Keratinocyte (primary cell): ENCODE measurements around the gene ITPR2. TPM values are rescaled to one million over a fixed set of nuclear protein-coding genes. Genes with fewer than 3 reads are reported as not detected.

Experiments used
- DNase-seq: peaks from one replicate; pipeline ENCODE4 v3.0.0-alpha.2; 2011; ENCODE audit warnings: low read depth, missing footprints, low spot score
- FAIRE-seq: peaks from 2 replicates; lab custom pipeline; 2011; peaks lifted over from hg19 to GRCh38; lab: Jason Lieb, UNC
- H2AFZ ChIP-seq: 2 replicates; pipeline ENCODE4 v1.6.0; 2012; ENCODE audit warnings: low read length, control low read depth, inconsistent platforms; ENCODE audit not compliant: control insufficient read depth
- H3K27ac ChIP-seq: 2 replicates; pipeline ENCODE4 v1.5.1; 2011; ENCODE audit warnings: low read length; ENCODE audit not compliant: control insufficient read depth, insufficient read depth
- H3K27me3 ChIP-seq: 3 replicates; pipeline ENCODE4 v1.6.0; 2011; ENCODE audit warnings: low read length; ENCODE audit not compliant: control insufficient read depth, insufficient read depth; ENCODE audit errors: extremely low read depth
- H3K36me3 ChIP-seq, 2 experiments: 2 replicates in 1 of 2; 3 replicates in 1 of 2; pipeline ENCODE4 v1.5.1; 2011; ENCODE audit warnings: low read length in 2 of 2, mild to moderate bottlenecking in 1 of 2; ENCODE audit not compliant: control insufficient read depth in 2 of 2, insufficient read depth in 2 of 2; ENCODE audit errors: extremely low read depth in 1 of 2
- H3K4me1 ChIP-seq: 3 replicates; pipeline ENCODE4 v1.5.1; 2011; ENCODE audit warnings: low read length; ENCODE audit not compliant: control insufficient read depth, insufficient read depth; ENCODE audit errors: extremely low read depth
- H3K4me2 ChIP-seq: 3 replicates; pipeline ENCODE4 v1.6.0; 2011; ENCODE audit warnings: low read depth, low read length; ENCODE audit not compliant: control insufficient read depth, insufficient read depth; ENCODE audit errors: extremely low read depth
- H3K4me3 ChIP-seq, 3 experiments: fragments of 200-600 bp in 1 of 3; sonication (generic) in 1 of 3; 2 replicates in 2 of 3; 3 replicates in 1 of 3; pipeline ENCODE4 v1.5.1; 2011 to 2016; ENCODE audit warnings: low read length in 3 of 3, mild to moderate bottlenecking in 3 of 3, control low read depth in 2 of 3, inconsistent platforms in 1 of 3, low read depth in 1 of 3, mixed read lengths in 1 of 3, mixed run types in 1 of 3, moderate library complexity in 1 of 3; ENCODE audit not compliant: control insufficient read depth in 2 of 3, insufficient read depth in 2 of 3; ENCODE audit errors: extremely low read depth in 1 of 3
- H3K79me2 ChIP-seq: 2 replicates; pipeline ENCODE4 v1.6.0; 2012; ENCODE audit warnings: low read length; ENCODE audit not compliant: control insufficient read depth, insufficient read depth
- H3K9ac ChIP-seq: 3 replicates; pipeline ENCODE4 v1.6.0; 2011; ENCODE audit warnings: low read length; ENCODE audit not compliant: control insufficient read depth, insufficient read depth; ENCODE audit errors: extremely low read depth
- H3K9me1 ChIP-seq: 3 replicates; pipeline ENCODE4 v1.6.0; 2011; ENCODE audit warnings: low read length; ENCODE audit not compliant: control insufficient read depth, insufficient read depth; ENCODE audit errors: extremely low read depth
- H3K9me3 ChIP-seq: 2 replicates; pipeline ENCODE4 v1.5.1; 2012; ENCODE audit warnings: low read depth, low read length; ENCODE audit not compliant: control insufficient read depth
- H4K20me1 ChIP-seq: 3 replicates; pipeline ENCODE4 v1.6.0; 2011; ENCODE audit warnings: low read length; ENCODE audit not compliant: control insufficient read depth, insufficient read depth; ENCODE audit errors: extremely low read depth
- CTCF ChIP-seq, 3 experiments: IDR thresholded peaks in 1 of 3; conservative IDR thresholded peaks in 1 of 3; optimal IDR thresholded peaks in 1 of 3; 2 replicates in 2 of 3; 3 replicates in 1 of 3; pipeline versions ENCODE3 to v1.5.1; 2011; ENCODE audit warnings: low read length in 3 of 3, mild to moderate bottlenecking in 3 of 3, moderate library complexity in 2 of 3, control low read depth in 1 of 3, inconsistent platforms in 1 of 3; ENCODE audit not compliant: insufficient read depth in 2 of 3; ENCODE audit errors: extremely low read depth in 1 of 3
- EZH2 ChIP-seq: IDR thresholded peaks from one replicate; pipeline ENCODE4 v1.6.1; 2012; ENCODE audit warnings: inconsistent platforms, mild to moderate bottlenecking, low read length, moderate library complexity
- dilution Hi-C: fragments of 300-500 bp; cut with MboI; formaldehyde crosslinking; loops from one replicate; pipeline ENCODE4 v1.7.0; 2020; ENCODE audit warnings: low sequenced_read_pairs; ENCODE audit not compliant: extremely low pct_ligation_motif_present
- polyA plus RNA-seq, 5 experiments: library from polyadenylated mRNA; depleted of rRNA in 3 of 5; stranded (reverse) in 3 of 5; stranded (forward) in 1 of 5; unstranded in 1 of 5; fragments of >200 nt; gene quantifications; 1 replicate in 1 of 5; 2 replicates in 3 of 5; 3 replicates in 1 of 5; pipeline versions ENCODE4 v1.2.1 to v1.2.3, GENCODE V29; 2011 to 2012; ENCODE audit warnings: missing spikeins in 2 of 5, low read depth in 1 of 5, low replicate concordance in 1 of 5

ITPR2 gene
- polyA plus RNA-seq, 1 donor (not counting 4 experiments of a cell fraction or from before 2014, with no cell fraction given): 7.6 TPM

GRCh38 chr12:26696048-26696612 lies 136.9 kb downstream of the ITPR2 start:
- Histone ChIP-seq H3K36me3 (peaks cover 0 to 4% of the 10 kb centered on the region in 2 experiments), H3K79me2 (no peaks in the 10 kb centered on the region), H4K20me1 (no peaks in the 10 kb centered on the region), H3K9me3 (no peaks in the 10 kb centered on the region), H3K9me1 (no peaks in the 10 kb centered on the region), H3K9ac (no peak overlapping the region), H3K4me2 (no peak overlapping the region), H2AFZ (no peak overlapping the region), H3K27me3 (no peaks in the 10 kb centered on the region), H3K4me1 (peaks cover 28% of the 10 kb centered on the region), H3K27ac (no peak overlapping the region), H3K4me3 (no peak overlapping the region)
- TF ChIP-seq CTCF (optimal IDR thresholded peaks at IDR 0.05 in 1 of 3, IDR thresholded peaks at IDR 0.05 in 1 of 3, conservative IDR thresholded peaks at IDR 0.05 in 1 of 3; ENCODE audit: extremely low read depth in 1 of 3, insufficient read depth in 2 of 3, low read length in 3 of 3): no peak
- dilution Hi-C loops: no loop called here
- no peak for DNase-seq
- FAIRE-seq: no peak

- no peaks in the 10 kb centered on the region for H4K20me1 ChIP-seq
- FAIRE-seq: peak; percentile 41
- peaks cover 0 to 2% of the 10 kb centered on the region in 2 experiments for H3K36me3 ChIP-seq
- no peak overlapping the region for H2AFZ ChIP-seq
- H3K9ac ChIP-seq: no peak overlapping the region
- TF ChIP-seq EZH2 (no peak), CTCF (optimal IDR thresholded peaks at IDR 0.05 in 1 of 3, IDR thresholded peaks at IDR 0.05 in 1 of 3, conservative IDR thresholded peaks at IDR 0.05 in 1 of 3; ENCODE audit: extremely low read depth in 1 of 3, insufficient read depth in 2 of 3, low read length in 3 of 3) (no peak)
- H3K4me2 ChIP-seq: no peak overlapping the region
- no peaks in the 10 kb centered on the region for H3K79me2 ChIP-seq
- peaks cover 41% of the 10 kb centered on the region for H3K4me1 ChIP-seq
- dilution Hi-C loops: no loop called here
- no peaks in the 10 kb centered on the region for H3K9me1 ChIP-seq
- no peak for DNase-seq
- no peak overlapping the region for H3K27ac ChIP-seq
- H3K27me3 ChIP-seq: no peaks in the 10 kb centered on the region
- H3K9me3 ChIP-seq: no peaks in the 10 kb centered on the region
- H3K4me3 ChIP-seq: no peak overlapping the region
Observed at GRCh38 chr12:26694402-26694801, 138.6 kb downstream of the ITPR2 start.
